Thoracic aorta (tissue), 2 donors: ENCODE measurements around the gene CDC14B. TPM values are rescaled to one million over a fixed set of nuclear protein-coding genes. Genes with fewer than 3 reads are reported as not detected.

ENCODE experiments used
- ATAC-seq: fragments of 150-250 bp; one replicate; pipeline ENCODE4 v1.8.0; 2017; ENCODE audit warnings: low read depth; ENCODE audit not compliant: insufficient number of reproducible peaks, low FRiP score
- DNase-seq: peaks from one replicate; pipeline ENCODE4 v3.0.0-alpha.2; 2020; ENCODE audit warnings: low spot score
- H3K27ac ChIP-seq, 2 donors: fragments of 200-600 bp; sonication (generic); 1 replicate in 1 of 2; 2 replicates in 1 of 2; pipeline ENCODE4 v1.5.1; 2016; ENCODE audit warnings: mild to moderate bottlenecking in 2 of 2, moderate library complexity in 2 of 2
- H3K27me3 ChIP-seq: fragments of 200-600 bp; sonication (generic); replicated peaks from 2 replicates; pipeline ENCODE4 v1.6.0; 2016; ENCODE audit warnings: mild to moderate bottlenecking; ENCODE audit not compliant: insufficient read depth
- H3K36me3 ChIP-seq: fragments of 200-600 bp; sonication (generic); one replicate; pipeline ENCODE4 v1.5.1; 2016
- H3K4me1 ChIP-seq, 2 donors: fragments of 200-600 bp; sonication (generic); 1 replicate in 1 of 2; 2 replicates in 1 of 2; pipeline versions ENCODE4 v1.5.1 to v1.6.0; 2016; ENCODE audit warnings: low read depth in 2 of 2, mild to moderate bottlenecking in 1 of 2; ENCODE audit not compliant: control insufficient read depth in 1 of 2
- H3K4me3 ChIP-seq: fragments of 200-600 bp; sonication (generic); 2 replicates; pipeline ENCODE4 v1.5.1; 2016; ENCODE audit warnings: mild to moderate bottlenecking
- H3K9me3 ChIP-seq: fragments of 200-600 bp; sonication (generic); 2 replicates; pipeline ENCODE4 v1.5.1; 2016
- CTCF ChIP-seq: fragments of 200-600 bp; sonication (generic); IDR thresholded peaks from one replicate; pipeline ENCODE4 v1.5.1; 2019; ENCODE audit warnings: antibody characterized with exemption
- total RNA-seq, 2 donors: library from RNA; depleted of rRNA; stranded (reverse); fragments of >200 nt; gene quantifications; one replicate each; pipeline versions ENCODE4 v1.1.0 to v1.2.3, GENCODE V29; 2016

CDC14B gene
- total RNA-seq, 2 donors from 2014 or later = 25.7 to 39.5 TPM

DNA sequence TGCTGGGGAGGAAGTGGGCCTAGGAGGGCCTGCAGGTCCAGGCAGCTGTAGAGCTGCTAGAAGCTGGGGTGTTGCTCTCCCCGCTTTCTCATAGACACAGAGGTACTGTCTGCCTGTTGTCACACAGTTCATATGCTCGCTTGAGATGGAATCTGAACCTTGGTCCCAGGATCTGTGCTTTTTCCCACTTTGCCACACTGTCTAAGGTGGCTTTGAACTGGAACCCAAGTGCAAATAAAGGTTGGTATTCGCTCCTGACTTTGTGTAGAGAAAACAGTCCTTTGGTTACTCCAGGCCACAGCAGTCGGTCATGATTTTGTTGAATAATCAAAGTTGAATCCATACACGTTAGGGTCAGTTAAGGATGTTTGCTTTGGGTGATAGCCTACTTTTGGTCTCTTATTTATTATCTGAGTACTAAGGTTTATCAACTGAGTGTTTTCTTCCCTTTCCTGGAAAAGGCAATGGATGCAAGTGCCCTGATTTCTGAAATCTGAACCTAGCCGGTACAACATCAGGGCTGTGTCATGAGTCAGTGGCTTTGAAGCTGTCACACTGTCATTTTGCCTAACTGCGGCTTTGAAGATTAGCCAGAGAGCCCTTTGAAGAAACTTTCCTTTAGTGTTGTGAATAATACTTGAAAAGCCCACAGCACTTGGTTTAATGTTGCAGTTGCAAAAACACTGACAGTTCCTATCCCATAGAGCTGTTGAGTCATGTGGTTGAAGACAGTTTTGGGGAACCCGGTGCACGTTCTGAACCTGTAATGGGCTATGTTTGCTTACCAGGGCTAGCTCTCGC lies 128.4 kb downstream of the CDC14B start:
- Histone ChIP-seq H3K4me3 (no peak overlapping the region), H3K27ac (peak overlapping the region; percentile 33 to 54), H3K27me3 (no peaks in the 10 kb centered on the region), H3K4me1 (peaks cover 17 to 48% of the 10 kb centered on the region in 2 donors), H3K36me3 (peaks cover 31% of the 10 kb centered on the region), H3K9me3 (no peaks in the 10 kb centered on the region)
- no peak for DNase-seq
- no peak for TF ChIP-seq CTCF
- ATAC-seq = no peak

GRCh38 chr9:96490534-96491078 lies 129.0 kb downstream of the CDC14B start:
- DNase-seq = no peak
- Histone ChIP-seq H3K4me3 (no peak overlapping the region), H3K9me3 (no peaks in the 10 kb centered on the region), H3K27ac (peak overlapping the region; percentile 33 to 54), H3K27me3 (no peaks in the 10 kb centered on the region), H3K4me1 (peaks cover 22 to 54% of the 10 kb centered on the region in 2 donors), H3K36me3 (peaks cover 29% of the 10 kb centered on the region)
- ATAC-seq = no peak
- TF ChIP-seq CTCF = no peak

DNA sequence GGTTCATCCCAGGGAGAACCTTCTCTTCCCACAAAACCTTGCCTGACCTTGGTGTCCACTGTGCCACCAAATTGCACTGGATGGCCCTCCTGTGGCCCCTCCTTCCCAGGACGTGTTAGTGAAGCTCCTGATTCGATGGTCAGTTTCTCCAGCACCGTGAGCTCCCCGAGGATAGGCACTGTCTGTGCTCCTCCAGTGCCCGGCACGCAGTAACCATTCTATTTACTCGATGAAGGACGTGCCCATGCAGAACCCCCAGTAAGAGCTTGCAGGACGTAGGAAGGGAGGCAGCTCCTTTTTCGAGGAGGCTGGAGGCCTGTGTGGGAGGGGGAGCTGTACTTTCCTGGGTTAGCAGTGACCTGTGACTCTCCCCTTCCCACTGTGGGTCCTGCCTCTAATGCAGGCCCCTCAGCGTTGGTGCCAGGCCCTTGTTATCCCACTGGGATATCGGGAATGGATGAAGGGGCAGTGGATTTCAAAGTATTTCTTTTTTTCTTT lies 130.1 kb downstream of the CDC14B start:
- Histone ChIP-seq H3K36me3 (peaks cover 37% of the 10 kb centered on the region), H3K27me3 (no peaks in the 10 kb centered on the region), H3K9me3 (no peaks in the 10 kb centered on the region), H3K4me3 (no peak overlapping the region), H3K4me1 (peaks cover 32 to 65% of the 10 kb centered on the region in 2 donors), H3K27ac (peak overlapping the region; percentile 75 to 94)
- no peak for DNase-seq
- no peak for ATAC-seq
- no peak for TF ChIP-seq CTCF

GRCh38 chr9:96487949-96488348 lies 131.7 kb downstream of the CDC14B start:
- Histone ChIP-seq H3K4me1 (peaks cover 35 to 73% of the 10 kb centered on the region in 2 donors), H3K4me3 (no peak overlapping the region), H3K27me3 (no peaks in the 10 kb centered on the region), H3K36me3 (peaks cover 37% of the 10 kb centered on the region), H3K27ac (peak overlapping the region; percentile 75 to 94), H3K9me3 (no peaks in the 10 kb centered on the region)
- DNase-seq (no peak), ATAC-seq (no peak)
- TF ChIP-seq CTCF = no peak

DNA sequence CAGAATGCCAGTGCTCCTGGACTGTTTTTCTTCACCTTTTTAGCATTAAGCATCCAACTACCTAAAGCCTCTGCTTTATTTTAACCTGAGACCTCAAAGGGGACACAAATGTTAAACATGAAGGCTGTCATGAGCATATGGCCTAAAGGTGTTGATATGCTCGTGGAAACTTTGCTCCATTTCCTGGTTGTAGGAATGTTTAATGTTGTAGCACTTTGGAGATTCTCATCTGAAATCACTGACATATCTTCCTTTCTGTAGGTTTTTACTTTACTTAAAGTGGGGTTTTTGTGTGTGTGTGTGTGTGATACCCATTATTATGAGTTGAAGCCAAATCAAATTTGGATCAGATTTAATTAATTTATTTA lies 132.6 kb downstream of the CDC14B start:
- Histone ChIP-seq H3K4me3 (peak overlapping the region; percentile 39), H3K9me3 (no peaks in the 10 kb centered on the region), H3K27me3 (no peaks in the 10 kb centered on the region), H3K27ac (peak overlapping the region; percentile 74 to 94), H3K36me3 (peaks cover 37% of the 10 kb centered on the region), H3K4me1 (peaks cover 43 to 80% of the 10 kb centered on the region in 2 donors)
- no peak for TF ChIP-seq CTCF
- DNase-seq (no peak), ATAC-seq (no peak)
